Islet precursor cell (in vitro differentiated cells): Measurements from ENCODE around the gene VAT1.

Source experiments
- DNase-seq: peaks from one replicate; pipeline ENCODE4 v3.0.0-alpha.2; 2018

VAT1 gene

GRCh38 chr17:42967925-42968324 is 54.3 kb downstream of the VAT1 start:
- no peak for DNase-seq
